Osteocyte (in vitro differentiated cells): Measurements from ENCODE around the gene TULP1. TPM values are rescaled to one million over a fixed set of nuclear protein-coding genes. Genes with fewer than 3 reads are reported as not detected.

Experiments
- DNase-seq: peaks from one replicate; pipeline ENCODE4 v3.0.0; 2021; ENCODE audit warnings: mixed read lengths; ENCODE audit not compliant: unreplicated experiment; ENCODE audit errors: extremely low spot score
- H3K27ac Mint-ChIP-seq: one replicate; pipeline ENCODE4 v1.8.0; 2021; ENCODE audit warnings: mild to moderate bottlenecking, mixed read lengths; ENCODE audit not compliant: unreplicated experiment
- H3K27me3 Mint-ChIP-seq: one replicate; pipeline ENCODE4 v1.8.0; 2021; ENCODE audit warnings: mixed read lengths; ENCODE audit not compliant: unreplicated experiment
- H3K36me3 Mint-ChIP-seq: one replicate; pipeline ENCODE4 v1.8.0; 2021; ENCODE audit warnings: mixed read lengths; ENCODE audit not compliant: unreplicated experiment
- H3K4me1 Mint-ChIP-seq: one replicate; pipeline ENCODE4 v1.8.0; 2021; ENCODE audit warnings: mixed read lengths; ENCODE audit not compliant: unreplicated experiment
- H3K4me3 Mint-ChIP-seq: one replicate; pipeline ENCODE4 v1.8.0; 2021; ENCODE audit warnings: mild to moderate bottlenecking, moderate library complexity, mixed read lengths; ENCODE audit not compliant: unreplicated experiment
- H3K9me3 Mint-ChIP-seq: one replicate; pipeline ENCODE4 v1.8.0; 2021; ENCODE audit warnings: mixed read lengths; ENCODE audit not compliant: unreplicated experiment
- CTCF ChIP-seq: fragments of 200-600 bp; sonication (generic); IDR thresholded peaks from 2 replicates; pipeline ENCODE4 v1.5.0; 2021; ENCODE audit warnings: antibody characterized with exemption, mild to moderate bottlenecking, moderate library complexity
- total RNA-seq: library from RNA; stranded (reverse); gene quantifications from 2 replicates; pipeline ENCODE4 v1.2.1, GENCODE V29; 2021

TULP1 gene
- total RNA-seq, 1 donor from 2014 or later: not detected

GRCh38 chr6:35499372-35499771 is 13.3 kb downstream of the TULP1 start:
- H3K36me3 Mint-ChIP-seq: no peaks in the 10 kb centered on the region
- DNase-seq: no peak
- no peak overlapping the region for H3K4me3 Mint-ChIP-seq
- H3K4me1 Mint-ChIP-seq: peaks cover 40% of the 10 kb centered on the region
- no peak overlapping the region for H3K27ac Mint-ChIP-seq
- H3K9me3 Mint-ChIP-seq: no peaks in the 10 kb centered on the region
- no peak for TF ChIP-seq CTCF
- H3K27me3 Mint-ChIP-seq: no peaks in the 10 kb centered on the region

- Mint-ChIP-seq H3K27ac (peak overlapping the region; percentile 93), H3K36me3 (no peaks in the 10 kb centered on the region), H3K9me3 (no peaks in the 10 kb centered on the region), H3K4me3 (peak overlapping the region; percentile 79), H3K4me1 (peaks cover 48% of the 10 kb centered on the region), H3K27me3 (no peaks in the 10 kb centered on the region)
- TF ChIP-seq CTCF: no peak
- no peak for DNase-seq
Observed at GRCh38 chr6:35498422-35499067, 14.2 kb downstream of the TULP1 start.

GRCh38 chr6:35497571-35498421 is 14.9 kb downstream of the TULP1 start:
- H3K4me1 Mint-ChIP-seq: peaks cover 56% of the 10 kb centered on the region
- peak; percentile 90 for DNase-seq
- H3K9me3 Mint-ChIP-seq: no peaks in the 10 kb centered on the region
- H3K27ac Mint-ChIP-seq: peak overlapping the region; percentile 93
- TF ChIP-seq CTCF: no peak
- H3K36me3 Mint-ChIP-seq: no peaks in the 10 kb centered on the region
- H3K4me3 Mint-ChIP-seq: peak overlapping the region; percentile 79
- no peaks in the 10 kb centered on the region for H3K27me3 Mint-ChIP-seq

- peak; percentile 91 for DNase-seq
- H3K4me3 Mint-ChIP-seq: peak within 1 kb of the TSS; percentile 82
- H3K9me3 Mint-ChIP-seq: no peaks in the 10 kb centered on the region
- no peaks in the 10 kb centered on the region for H3K36me3 Mint-ChIP-seq
- no peaks in the 10 kb centered on the region for H3K27me3 Mint-ChIP-seq
- peak; percentile 23 for TF ChIP-seq CTCF
- peaks cover 64% of the 10 kb centered on the region for H3K4me1 Mint-ChIP-seq
- peak within 1 kb of the TSS; percentile 93 for H3K27ac Mint-ChIP-seq
Observed at GRCh38 chr6:35496841-35497570, 15.7 kb downstream of the TULP1 start, which contains the start of gene TEAD3. Gene TEAD3 (minus strand): TSS chr6:35497079.
